CD4-positive, alpha-beta memory T cell (primary cell): ENCODE measurements around the gene EPN1. TPM values are rescaled to one million over a fixed set of nuclear protein-coding genes. Genes with fewer than 3 reads are reported as not detected.

Source experiments
- CTCF ChIA-PET: fragments of 350-600 bp; sonication (Branson Sonifier 250); formaldehyde crosslinking; loops from one replicate; lab custom pipeline; 2021; ENCODE audit warnings: inconsistent platforms; ENCODE audit not compliant: partially characterized antibody; lab: Charles Lee
- POLR2A ChIA-PET: fragments of 350-600 bp; sonication (Branson Sonifier 250); formaldehyde crosslinking; loops from one replicate; lab custom pipeline; 2021; ENCODE audit not compliant: partially characterized antibody; lab: Charles Lee
- DNase-seq, 5 donors: peaks; one replicate each; pipeline versions ENCODE4 v3.0.0 to v3.0.0-alpha.2; 2020 to 2022; ENCODE audit warnings: mixed read lengths in 1 of 5
- H3K27ac ChIP-seq: one replicate; pipeline ENCODE4 v1.7.0; 2013; ENCODE audit warnings: low read depth, low read length
- H3K27me3 ChIP-seq: 2 replicates; pipeline ENCODE4 v1.7.0; 2013; ENCODE audit warnings: mild to moderate bottlenecking, low read length, moderate library complexity; ENCODE audit not compliant: insufficient read depth
- H3K36me3 ChIP-seq: 2 replicates; pipeline ENCODE4 v1.7.0; 2013; ENCODE audit warnings: mild to moderate bottlenecking, low read length, moderate library complexity; ENCODE audit not compliant: insufficient read depth
- H3K4me1 ChIP-seq: 2 replicates; pipeline ENCODE4 v1.7.0; 2013; ENCODE audit warnings: mild to moderate bottlenecking, low read length, moderate library complexity; ENCODE audit not compliant: insufficient read depth
- H3K4me3 ChIP-seq, 2 donors: one replicate each; pipeline ENCODE4 v1.7.0; 2013; ENCODE audit warnings: low read length in 2 of 2, mild to moderate bottlenecking in 1 of 2
- H3K9me3 ChIP-seq, 2 donors: one replicate each; pipeline ENCODE4 v1.7.0; 2013; ENCODE audit warnings: low read length in 2 of 2, control low read depth in 1 of 2; ENCODE audit not compliant: control insufficient read depth in 1 of 2
- H3K27ac Mint-ChIP-seq, 7 donors: one replicate each; pipeline ENCODE4 v1.8.0; 2020 to 2021; ENCODE audit warnings: mixed read lengths in 7 of 7, mild to moderate bottlenecking in 6 of 7, inconsistent platforms in 3 of 7, moderate library complexity in 3 of 7
- H3K27me3 Mint-ChIP-seq, 2 donors: one replicate each; pipeline ENCODE4 v1.8.0; 2020 to 2021; ENCODE audit warnings: mixed read lengths in 2 of 2
- H3K36me3 Mint-ChIP-seq, 2 donors: one replicate each; pipeline ENCODE4 v1.8.0; 2020 to 2021; ENCODE audit warnings: mixed read lengths in 2 of 2, inconsistent platforms in 1 of 2, mild to moderate bottlenecking in 1 of 2
- H3K4me1 Mint-ChIP-seq, 4 donors: one replicate each; pipeline ENCODE4 v1.8.0; 2020 to 2021; ENCODE audit warnings: mixed read lengths in 4 of 4, mild to moderate bottlenecking in 1 of 4
- H3K4me3 Mint-ChIP-seq, 8 donors: one replicate each; pipeline ENCODE4 v1.8.0; 2020 to 2021; ENCODE audit warnings: mixed read lengths in 8 of 8, mild to moderate bottlenecking in 7 of 8, moderate library complexity in 6 of 8, inconsistent platforms in 3 of 8
- H3K9me3 Mint-ChIP-seq, 8 donors: one replicate each; pipeline ENCODE4 v1.8.0; 2020 to 2021; ENCODE audit warnings: mixed read lengths in 8 of 8, mild to moderate bottlenecking in 5 of 8, inconsistent platforms in 3 of 8, moderate library complexity in 1 of 8
- intact Hi-C: fragments of 100-400 bp; cut with micrococcal nuclease; formaldehyde crosslinking; loops from one replicate; pipeline ENCODE4 v1.15.1; 2023
- polyA plus RNA-seq, 2 donors: library from polyadenylated mRNA; unstranded; fragments of 300-500 nt; fragmentation: Illumina TruSeq; gene quantifications; one replicate each; pipeline ENCODE4 v1.2.3, GENCODE V29; 2021
- total RNA-seq, 2 experiments: library from RNA; stranded (reverse); gene quantifications; one replicate each; pipeline ENCODE4 v1.2.3, GENCODE V29; 2021

The EPN1 gene
- total and polyA plus RNA-seq, 4 experiments from 2014 or later, result 3.9 to 56.9 (median 34.7) TPM

DNA sequence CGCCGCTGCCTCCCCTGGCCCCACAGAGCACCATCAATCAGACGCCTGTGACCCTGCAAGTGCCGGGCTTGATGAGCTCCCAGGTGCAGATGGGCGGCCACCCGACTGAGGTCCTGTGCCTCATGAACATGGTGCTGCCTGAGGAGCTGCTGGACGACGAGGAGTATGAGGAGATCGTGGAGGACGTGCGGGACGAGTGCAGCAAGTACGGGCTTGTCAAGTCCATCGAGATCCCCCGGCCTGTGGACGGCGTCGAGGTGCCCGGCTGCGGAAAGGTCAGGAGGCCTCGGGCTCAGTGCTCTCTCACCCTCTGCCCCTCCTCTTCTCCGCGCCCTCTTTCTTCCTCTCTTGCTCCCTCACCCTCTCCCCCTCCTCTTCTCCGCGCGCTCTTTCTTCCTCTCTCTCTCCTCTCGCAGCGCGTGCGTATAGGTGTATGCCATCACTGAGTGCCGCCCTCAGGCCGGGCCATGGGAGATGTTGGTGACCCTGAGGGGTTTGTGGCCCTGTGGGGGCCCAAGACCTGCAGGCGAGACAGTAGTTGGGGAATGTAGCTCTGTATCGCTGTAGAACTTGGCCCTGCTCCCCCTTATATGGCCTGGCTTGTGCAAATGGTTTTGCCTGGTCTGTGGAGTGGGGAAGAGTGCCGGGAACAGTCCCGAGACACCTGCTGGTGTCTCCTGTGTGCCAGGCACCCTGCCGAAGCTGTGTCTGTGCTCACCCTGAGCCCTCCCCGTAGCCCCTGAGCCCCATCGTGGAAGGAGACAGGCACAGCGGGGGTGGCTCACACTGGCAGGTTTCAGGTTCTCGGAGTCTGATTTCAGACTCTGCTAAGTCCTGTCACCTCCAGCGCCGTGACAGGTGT lies 5.4 kb upstream of the EPN1 start:
- Histone ChIP-seq H3K4me1 (peaks cover 27% of the 10 kb centered on the region), H3K4me3 (no peak overlapping the region), H3K9me3 (no peaks in the 10 kb centered on the region), H3K36me3 (peaks cover 63% of the 10 kb centered on the region), H3K27me3 (no peaks in the 10 kb centered on the region), H3K27ac (no peak overlapping the region)
- DNase-seq, result peak in 1 of 5 donors; percentile 31
- POLR2A ChIA-PET, result interaction anchor here (1.1 kb wide), 1 partner anchor 15 kb away, joined by 4 read pairs; the partner anchor contains the start of gene U2AF2
- Mint-ChIP-seq H3K27ac (peak overlapping the region in 2 of 7 donors; percentile 22 to 63), H3K4me3 (no peak overlapping the region), H3K9me3 (peaks cover 0 to 3% (median 0%) of the 10 kb centered on the region in 8 donors), H3K36me3 (peaks cover 27 to 66% of the 10 kb centered on the region in 2 donors), H3K4me1 (peaks cover 8 to 59% (median 19%) of the 10 kb centered on the region in 4 donors), H3K27me3 (no peaks in the 10 kb centered on the region)
- intact Hi-C loops, result no loop called here
- CTCF ChIA-PET, result no interaction called here

DNA sequence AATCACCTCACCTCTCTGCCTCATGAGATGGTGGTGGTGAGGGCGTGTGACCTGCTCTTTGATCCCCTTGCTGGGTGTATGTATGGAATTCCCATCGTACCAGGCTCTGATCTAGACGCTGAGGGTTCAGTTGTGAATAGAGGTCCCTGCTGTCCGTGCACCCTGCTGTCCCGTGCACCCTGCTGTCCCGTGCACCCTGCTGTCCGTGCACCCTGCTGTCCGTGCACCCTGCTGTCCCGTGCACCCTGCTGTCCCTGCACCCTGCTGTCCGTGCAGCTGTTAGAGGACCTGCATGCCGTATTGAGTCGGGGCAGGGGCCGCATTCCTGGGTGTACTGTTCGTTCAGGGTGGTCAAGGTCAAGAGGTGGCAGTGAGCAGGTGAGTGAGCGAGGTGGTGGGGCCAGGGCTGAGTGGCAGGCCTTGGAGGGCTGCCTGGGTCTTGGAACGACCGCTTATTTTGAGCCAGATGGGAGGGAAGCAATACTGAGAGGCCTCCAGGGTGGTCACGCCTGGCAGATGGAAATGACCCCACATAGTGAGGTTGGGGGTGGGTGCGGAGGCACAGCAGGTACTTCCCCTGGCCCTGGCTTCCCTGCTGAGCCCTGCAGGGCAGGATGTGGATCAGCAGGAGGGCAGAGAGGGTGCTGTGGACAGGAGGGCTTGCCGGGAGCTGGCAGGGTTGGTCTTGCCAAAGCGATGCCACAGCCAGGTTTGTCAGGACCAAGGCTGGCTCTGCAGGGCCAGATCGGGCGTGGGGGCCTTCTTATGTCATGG lies 4.6 kb upstream of the EPN1 start:
- no peaks in the 10 kb centered on the region for H3K9me3 ChIP-seq
- H3K36me3 Mint-ChIP-seq, result peaks cover 23 to 64% of the 10 kb centered on the region in 2 donors
- no peak overlapping the region for H3K27ac ChIP-seq
- peaks cover 59% of the 10 kb centered on the region for H3K36me3 ChIP-seq
- H3K27me3 ChIP-seq, result no peaks in the 10 kb centered on the region
- peak overlapping the region in 2 of 8 donors; percentile 35 to 49 for H3K4me3 Mint-ChIP-seq
- H3K4me1 ChIP-seq, result peaks cover 27% of the 10 kb centered on the region
- intact Hi-C loops, result no loop called here
- H3K9me3 Mint-ChIP-seq, result peaks cover 0 to 1% (median 0%) of the 10 kb centered on the region in 8 donors
- DNase-seq, result peak in 1 of 5 donors; percentile 28
- H3K4me1 Mint-ChIP-seq, result peaks cover 9 to 61% (median 21%) of the 10 kb centered on the region in 4 donors
- ChIA-PET POLR2A (interaction anchor here (1.2 to 1.5 kb wide), 2 partner anchors 14 to 581 kb away, joined by 3 to 12 read pairs; no protein-coding TSS in a partner anchor), CTCF (interaction anchor here (1.4 to 1.9 kb wide), 4 partner anchors 11 to 38 kb away, joined by 3 to 11 read pairs (median 8); partner anchors contain the start of gene U2AF2)
- H3K27me3 Mint-ChIP-seq, result no peaks in the 10 kb centered on the region
- peak overlapping the region in 4 of 7 donors; percentile 25 to 94 (median 55) for H3K27ac Mint-ChIP-seq
- H3K4me3 ChIP-seq, result no peak overlapping the region

DNA sequence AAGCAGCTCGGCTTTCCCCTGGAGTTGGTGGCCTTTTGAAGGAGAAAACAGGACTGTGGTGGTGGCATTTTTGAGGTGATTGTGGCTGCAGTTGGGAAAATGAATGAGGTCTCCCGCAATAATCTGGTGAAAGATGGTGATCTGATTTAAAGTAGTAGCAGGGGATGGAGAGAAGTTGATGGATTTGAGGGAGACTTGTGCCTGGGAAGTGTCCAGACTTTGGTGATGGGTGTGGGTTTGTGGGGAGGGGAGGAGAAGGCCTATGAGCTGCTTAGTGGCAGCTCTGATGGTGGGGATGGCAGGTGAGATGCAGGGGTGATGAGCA lies 4.0 kb upstream of the EPN1 start:
- intact Hi-C loops, result no loop called here
- H3K36me3 ChIP-seq, result peaks cover 55% of the 10 kb centered on the region
- peak overlapping the region in 5 of 7 donors; percentile 36 to 94 (median 79) for H3K27ac Mint-ChIP-seq

DNA sequence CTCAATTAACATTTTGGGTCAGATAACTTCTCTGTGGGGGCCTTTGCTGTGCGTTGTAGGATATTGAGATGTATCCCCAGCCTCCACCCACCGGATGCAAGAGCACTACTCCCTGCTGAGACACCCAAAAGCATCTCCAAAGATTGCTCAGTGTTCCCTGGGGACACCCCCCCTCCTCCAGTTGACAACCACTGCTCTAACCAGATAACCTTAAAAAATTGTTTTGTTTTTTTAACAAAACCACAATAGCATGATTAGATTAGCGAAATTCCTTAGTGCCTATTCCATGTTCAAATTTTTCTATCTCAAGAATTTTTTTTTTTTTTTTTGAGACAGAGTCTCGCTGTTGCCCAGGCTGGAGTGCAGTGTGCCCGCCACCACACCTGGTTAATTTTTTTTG lies 2.6 kb upstream of the EPN1 start:
- H3K4me3 Mint-ChIP-seq, result peak overlapping the region in 2 of 8 donors; percentile 21 to 50
- Histone ChIP-seq H3K27me3 (no peaks in the 10 kb centered on the region), H3K9me3 (no peaks in the 10 kb centered on the region), H3K27ac (no peak overlapping the region), H3K4me3 (no peak overlapping the region), H3K36me3 (peaks cover 42% of the 10 kb centered on the region), H3K4me1 (peaks cover 40% of the 10 kb centered on the region)
- H3K36me3 Mint-ChIP-seq, result peaks cover 23 to 56% of the 10 kb centered on the region in 2 donors
- CTCF ChIA-PET, result interaction anchor here (1.9 kb wide), 1 partner anchor 18 kb away, joined by 6 read pairs; the partner anchor contains the start of gene U2AF2
- H3K9me3 Mint-ChIP-seq, result peaks cover 0 to 1% (median 0%) of the 10 kb centered on the region in 8 donors
- peak overlapping the region in 4 of 7 donors; percentile 7 to 94 (median 58) for H3K27ac Mint-ChIP-seq
- H3K27me3 Mint-ChIP-seq, result no peaks in the 10 kb centered on the region
- POLR2A ChIA-PET, result interaction anchor here (0.9 to 1.5 kb wide), 2 partner anchors 16 to 30 kb away, joined by 5 to 12 read pairs; partner anchors contain the start of gene ZNF581
- peaks cover 24 to 64% (median 37%) of the 10 kb centered on the region in 4 donors for H3K4me1 Mint-ChIP-seq
- peak in 1 of 5 donors; percentile 29 for DNase-seq
- intact Hi-C loops, result no loop called here

More for the DNA sequence above, 4.0 kb upstream of the EPN1 start:
- H3K27ac ChIP-seq, result no peak overlapping the region
- ChIA-PET POLR2A (interaction anchor here (1.2 to 1.5 kb wide), 2 partner anchors 14 to 582 kb away, joined by 3 to 12 read pairs; no protein-coding TSS in a partner anchor), CTCF (interaction anchor here (1.4 to 1.9 kb wide), 4 partner anchors 11 to 38 kb away, joined by 3 to 11 read pairs (median 8); partner anchors contain the start of gene U2AF2)
- no peak for DNase-seq
- peaks cover 33% of the 10 kb centered on the region for H3K4me1 ChIP-seq
- H3K9me3 ChIP-seq, result no peaks in the 10 kb centered on the region
- H3K9me3 Mint-ChIP-seq, result peaks cover 0 to 1% (median 0%) of the 10 kb centered on the region in 8 donors
- H3K4me1 Mint-ChIP-seq, result peaks cover 14 to 64% (median 25%) of the 10 kb centered on the region in 4 donors
- H3K27me3 Mint-ChIP-seq, result no peaks in the 10 kb centered on the region
- H3K36me3 Mint-ChIP-seq, result peaks cover 23 to 65% of the 10 kb centered on the region in 2 donors
- no peak overlapping the region for H3K4me3 ChIP-seq
- peak overlapping the region in 2 of 8 donors; percentile 35 to 49 for H3K4me3 Mint-ChIP-seq
- H3K27me3 ChIP-seq, result no peaks in the 10 kb centered on the region

DNA sequence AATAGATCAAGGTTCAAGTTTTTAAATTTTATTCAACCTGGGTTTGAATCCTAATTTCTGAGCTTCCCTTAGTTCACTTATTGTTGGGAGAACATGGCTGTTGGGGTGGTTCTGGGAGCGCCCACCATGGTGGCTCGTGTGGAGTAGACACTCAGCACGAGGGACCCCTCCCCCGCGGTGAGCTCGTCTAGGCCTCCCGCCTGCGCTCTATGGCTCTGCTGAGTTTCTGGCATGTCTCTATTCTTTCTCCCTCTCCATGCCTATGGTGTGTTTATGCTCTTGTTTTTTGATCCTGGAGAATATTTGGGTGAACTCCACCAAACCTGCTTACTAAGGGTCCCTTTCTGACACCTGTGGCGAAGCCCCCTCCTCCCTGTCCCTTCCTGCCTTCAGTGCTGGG lies 1.6 kb upstream of the EPN1 start:
- ChIA-PET CTCF (interaction anchor here (1.0 to 1.3 kb wide), 2 partner anchors 16 to 21 kb away, joined by 3 to 4 read pairs; no protein-coding TSS in a partner anchor), POLR2A (interaction anchor here (0.9 to 2.3 kb wide), 2 partner anchors 16 to 31 kb away, joined by 5 to 17 read pairs; partner anchors contain the start of gene ZNF581)
- no peaks in the 10 kb centered on the region for H3K27me3 Mint-ChIP-seq
- peak overlapping the region in 7 of 8 donors; percentile 13 to 55 (median 35) for H3K4me3 Mint-ChIP-seq
- H3K27me3 ChIP-seq, result no peaks in the 10 kb centered on the region
- peaks cover 25 to 54% of the 10 kb centered on the region in 2 donors for H3K36me3 Mint-ChIP-seq
- peaks cover 29 to 68% (median 47%) of the 10 kb centered on the region in 4 donors for H3K4me1 Mint-ChIP-seq
- H3K4me1 ChIP-seq, result peaks cover 50% of the 10 kb centered on the region
- no peak overlapping the region for H3K4me3 ChIP-seq
- peak overlapping the region; percentile 41 for H3K27ac ChIP-seq
- H3K36me3 ChIP-seq, result peaks cover 35% of the 10 kb centered on the region
- intact Hi-C loops, result no loop called here
- peak in 1 of 5 donors; percentile 43 for DNase-seq
- H3K27ac Mint-ChIP-seq, result peak overlapping the region; percentile 73 to 96 (median 92)
- no peaks in the 10 kb centered on the region for H3K9me3 ChIP-seq
- H3K9me3 Mint-ChIP-seq, result peaks cover 0 to 1% (median 0%) of the 10 kb centered on the region in 8 donors

DNA sequence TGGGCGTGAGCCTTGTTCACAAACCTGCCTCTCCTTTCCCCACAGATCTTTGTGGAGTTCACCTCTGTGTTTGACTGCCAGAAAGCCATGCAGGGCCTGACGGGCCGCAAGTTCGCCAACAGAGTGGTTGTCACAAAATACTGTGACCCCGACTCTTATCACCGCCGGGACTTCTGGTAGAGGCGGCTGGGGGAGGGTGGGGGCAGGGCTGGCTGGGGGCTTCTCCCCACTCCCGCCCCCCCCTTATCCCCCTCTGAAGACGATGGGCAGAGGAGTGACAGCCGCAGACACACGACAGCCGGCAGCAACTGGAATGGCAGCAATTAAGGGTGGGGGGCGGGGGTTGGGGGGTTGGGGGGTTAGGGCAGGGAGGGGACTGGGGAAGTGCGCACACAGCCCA lies 1.1 kb upstream of the EPN1 start:
- Histone ChIP-seq H3K27ac (peak overlapping the region; percentile 41), H3K4me1 (peaks cover 54% of the 10 kb centered on the region), H3K36me3 (peaks cover 35% of the 10 kb centered on the region), H3K4me3 (no peak overlapping the region), H3K27me3 (no peaks in the 10 kb centered on the region), H3K9me3 (no peaks in the 10 kb centered on the region)
- Mint-ChIP-seq H3K4me1 (peaks cover 29 to 72% (median 49%) of the 10 kb centered on the region in 4 donors), H3K36me3 (peaks cover 29 to 59% of the 10 kb centered on the region in 2 donors), H3K9me3 (peaks cover 0 to 1% (median 0%) of the 10 kb centered on the region in 8 donors), H3K27ac (peak overlapping the region; percentile 73 to 96 (median 92)), H3K4me3 (peak overlapping the region in 7 of 8 donors; percentile 13 to 65 (median 35)), H3K27me3 (no peaks in the 10 kb centered on the region)
- no peak for DNase-seq
- intact Hi-C loops, result loop anchor here (2.0 kb wide), 1 partner anchor 75 kb away; the partner anchor contains the start of gene FIZ1
- ChIA-PET POLR2A (interaction anchor here (1.0 to 2.3 kb wide), 3 partner anchors 17 to 41 kb away, joined by 3 to 17 read pairs (median 7); partner anchors contain the start of gene U2AF2), CTCF (interaction anchor here (1.3 kb wide), 1 partner anchor 16 kb away, joined by 4 read pairs; no protein-coding TSS in a partner anchor)
